DMS153 treated with DMSO at 0.1 percent for 48 hours (cell line): Measurements from ENCODE around the gene CIRBP.
"Not testable (repeated sequence)": the region's sequence is repeated elsewhere in the genome, so short reads cannot be mapped to it uniquely, and the experiment has no call there.

Source experiments
- DNase-seq: peaks from one replicate; lab custom pipeline; 2025; ENCODE audit not compliant: unreplicated experiment; lab: John Stamatoyannopoulos, UW

The CIRBP gene

DNA sequence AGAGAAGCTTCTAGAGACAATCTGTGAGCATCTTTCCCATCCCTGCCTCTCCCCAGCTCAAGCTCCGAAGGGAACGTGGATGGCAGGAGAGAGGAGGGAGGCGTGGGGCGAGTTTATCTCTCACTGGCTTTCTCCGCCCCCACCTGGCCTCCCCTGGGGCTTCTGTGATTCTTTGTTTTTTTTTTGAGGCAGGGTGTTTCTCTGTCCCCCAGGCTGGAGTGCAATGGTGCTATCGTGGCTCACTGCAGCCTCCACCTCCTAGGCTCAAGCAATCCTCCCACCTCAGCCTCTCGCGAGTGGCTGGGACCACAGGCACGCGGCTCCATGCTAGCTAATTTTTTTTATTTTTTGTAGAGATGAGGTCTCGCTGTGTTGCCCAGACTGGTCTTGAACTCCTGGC lies 39.6 kb downstream of the CIRBP start:
- DNase-seq = no peak

DNA sequence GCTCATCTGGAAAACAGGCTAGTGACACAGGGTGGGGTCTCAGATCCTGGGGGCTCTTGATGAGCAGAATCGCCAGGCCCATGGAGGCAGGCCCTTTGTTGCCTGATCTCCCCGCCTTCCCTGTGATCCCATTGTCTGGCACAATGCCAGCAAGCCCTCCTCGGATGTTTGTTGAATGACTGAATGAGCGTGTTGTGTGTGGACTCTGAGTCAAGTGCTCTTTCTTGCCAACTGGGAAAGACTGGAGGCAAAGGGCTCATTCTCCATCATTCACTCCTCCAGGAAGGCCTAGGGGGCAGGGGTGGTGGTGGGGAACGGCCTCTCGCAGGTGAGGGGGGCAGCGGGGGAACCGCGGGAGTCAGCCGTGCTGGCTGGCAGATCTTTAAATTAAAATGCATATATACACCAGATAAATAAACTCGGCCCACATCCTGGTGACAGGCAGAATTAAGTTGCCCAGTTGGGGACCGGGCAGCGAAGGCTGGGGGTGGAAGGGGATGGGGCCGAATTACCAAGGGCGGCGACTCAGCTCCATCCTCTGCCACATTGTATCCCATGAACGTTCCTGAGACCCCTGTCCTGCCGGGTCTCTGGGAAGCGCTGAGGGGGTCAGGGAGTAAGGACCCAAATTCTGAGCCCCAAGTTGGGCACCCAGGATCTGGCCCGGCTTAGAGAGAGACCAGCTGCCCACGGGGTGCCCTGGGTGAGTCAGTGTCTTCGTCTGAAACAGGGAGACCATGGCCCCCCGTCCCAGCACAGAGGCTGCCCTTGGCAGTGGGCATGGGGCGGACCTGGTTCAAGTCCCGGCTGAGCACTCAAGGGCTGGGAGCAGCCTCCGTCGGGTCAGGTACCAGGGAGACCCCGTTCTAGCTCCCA lies 41.1 kb downstream of the CIRBP start:
- no peak for DNase-seq

DNA sequence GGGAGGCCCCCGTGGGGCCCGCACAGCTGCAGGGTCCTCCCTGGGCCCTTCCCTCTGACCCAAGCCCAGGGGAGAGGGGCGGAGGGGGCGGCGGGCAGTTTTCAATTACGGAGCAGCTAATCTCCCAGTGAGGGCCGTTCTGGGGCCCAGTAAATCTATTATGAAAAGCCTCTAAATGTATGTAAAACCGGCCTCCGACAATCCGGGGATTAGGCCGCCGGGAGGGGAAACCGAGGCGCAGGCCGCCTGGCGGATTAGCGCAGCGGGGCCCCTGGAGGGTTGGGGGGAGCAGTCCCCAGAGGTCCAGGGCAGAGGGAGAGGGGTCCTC lies 41.7 kb downstream of the CIRBP start:
- DNase-seq = no peak

DNA sequence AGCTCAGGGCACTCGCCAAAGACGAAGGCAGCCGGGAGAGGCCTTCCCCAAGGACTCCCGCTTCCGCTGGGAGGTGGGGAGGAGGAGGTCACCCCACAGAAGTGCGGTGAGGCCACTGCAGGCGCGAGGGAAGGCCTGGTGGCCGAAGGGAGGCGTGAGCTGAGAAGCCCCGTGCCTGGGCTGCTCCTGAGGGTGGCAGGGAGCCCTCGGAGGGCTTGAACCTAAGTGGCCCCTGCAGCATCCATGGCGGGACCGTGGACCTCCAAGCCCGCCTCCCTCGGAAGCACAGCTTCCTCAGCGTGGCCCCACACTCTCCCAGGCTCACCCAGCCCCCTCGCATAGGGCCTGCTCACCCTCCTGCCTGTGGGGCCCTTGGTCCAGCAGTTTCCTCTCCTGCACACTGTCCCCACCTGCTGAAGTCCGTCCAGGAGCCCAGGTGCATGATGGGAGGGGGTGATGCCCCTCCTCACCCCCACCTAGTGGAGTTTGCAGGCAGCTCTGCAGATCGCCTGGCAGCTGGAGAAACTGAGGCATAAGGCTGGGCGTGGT lies 42.5 kb downstream of the CIRBP start:
- DNase-seq = no peak

DNA sequence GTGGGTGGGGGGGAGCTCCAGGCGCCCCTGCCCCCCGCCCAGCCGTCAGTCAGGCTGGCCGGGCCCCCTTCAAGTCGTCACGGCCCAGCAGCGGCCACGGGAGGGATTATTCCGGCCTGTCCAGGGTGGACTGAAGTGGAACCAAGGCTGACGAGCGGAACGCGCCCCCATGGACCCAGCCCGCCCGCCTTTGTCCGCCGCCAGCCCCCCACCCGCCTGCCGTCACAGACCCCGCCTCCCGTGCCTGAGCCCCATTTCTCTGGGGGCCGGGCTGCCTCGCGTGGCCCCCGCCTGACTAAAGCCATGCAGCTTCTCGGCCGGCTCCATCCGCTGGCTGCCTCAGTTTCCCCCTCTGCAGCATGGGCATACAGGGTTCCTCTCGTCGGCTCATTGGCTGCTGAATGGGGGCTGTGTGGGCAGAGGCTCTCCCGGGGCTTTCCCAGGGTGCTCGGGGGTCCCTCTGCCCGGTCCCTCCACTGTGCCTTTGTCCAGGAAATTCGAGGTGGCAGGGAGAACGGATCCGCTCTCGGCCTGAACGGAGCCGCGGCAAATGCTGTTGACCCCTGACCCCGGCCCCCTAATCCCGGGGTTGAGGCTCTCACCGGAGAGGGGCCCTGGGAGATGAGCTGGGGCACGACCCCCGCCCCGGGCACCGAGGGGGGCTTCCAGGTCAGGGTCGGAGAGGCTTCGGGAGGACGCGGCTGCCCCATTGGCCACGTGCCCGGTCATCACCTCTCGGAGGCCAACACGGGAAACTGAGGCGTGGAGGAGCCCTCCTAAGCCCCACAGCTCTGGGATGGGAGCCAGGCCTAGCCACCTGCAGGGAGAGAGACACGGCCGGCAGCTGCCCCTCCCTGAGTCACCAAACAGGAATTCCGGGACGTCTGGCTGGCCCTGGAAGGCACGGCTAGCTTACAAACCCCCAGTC lies 43.9 kb downstream of the CIRBP start:
- DNase-seq = no peak

DNA sequence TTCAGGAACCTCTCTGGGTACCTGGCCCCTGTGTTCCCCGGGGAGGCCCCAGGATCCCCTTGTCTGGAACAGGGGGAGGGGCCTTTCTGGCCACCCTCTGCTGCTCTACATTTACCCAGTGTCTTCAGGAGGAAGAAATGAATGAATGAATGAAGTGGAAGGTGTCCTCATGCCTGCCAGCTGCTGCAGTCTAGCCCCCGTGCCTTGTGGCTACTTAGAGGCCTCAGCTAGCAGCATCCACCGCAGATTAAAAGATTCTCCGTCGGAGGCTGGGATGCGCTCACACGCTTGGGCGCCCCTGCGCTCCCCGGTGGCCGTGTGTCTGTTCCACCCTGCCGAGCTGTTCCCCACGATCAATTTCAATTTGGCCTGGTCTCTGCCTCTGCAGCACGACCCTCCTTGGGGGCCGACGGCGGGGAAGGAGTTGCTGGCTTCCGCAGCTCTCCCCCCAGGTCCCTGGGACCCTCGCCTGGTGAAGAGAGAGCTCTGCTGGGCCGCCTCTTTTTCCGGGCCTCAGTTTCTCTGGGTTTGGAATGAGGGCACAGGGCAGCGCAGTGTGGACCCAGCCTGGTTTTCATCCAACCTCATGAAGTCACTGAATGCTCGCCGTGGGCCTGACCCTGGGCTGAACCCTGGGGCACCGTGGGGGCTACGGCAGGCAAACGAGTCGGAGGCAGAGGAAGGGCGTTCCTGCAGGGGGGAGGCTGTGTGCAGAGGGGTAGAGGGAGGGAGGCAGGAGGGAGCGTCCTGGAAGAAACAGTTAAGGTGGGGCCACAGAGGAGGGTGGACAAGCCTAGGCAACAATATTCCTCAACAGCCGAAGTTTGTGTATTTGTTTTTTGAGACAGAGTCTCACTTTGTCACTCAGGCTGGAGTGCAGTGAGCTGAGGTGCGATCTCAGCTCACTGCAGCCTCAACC lies 44.8 kb downstream of the CIRBP start:
- DNase-seq = no peak

DNA sequence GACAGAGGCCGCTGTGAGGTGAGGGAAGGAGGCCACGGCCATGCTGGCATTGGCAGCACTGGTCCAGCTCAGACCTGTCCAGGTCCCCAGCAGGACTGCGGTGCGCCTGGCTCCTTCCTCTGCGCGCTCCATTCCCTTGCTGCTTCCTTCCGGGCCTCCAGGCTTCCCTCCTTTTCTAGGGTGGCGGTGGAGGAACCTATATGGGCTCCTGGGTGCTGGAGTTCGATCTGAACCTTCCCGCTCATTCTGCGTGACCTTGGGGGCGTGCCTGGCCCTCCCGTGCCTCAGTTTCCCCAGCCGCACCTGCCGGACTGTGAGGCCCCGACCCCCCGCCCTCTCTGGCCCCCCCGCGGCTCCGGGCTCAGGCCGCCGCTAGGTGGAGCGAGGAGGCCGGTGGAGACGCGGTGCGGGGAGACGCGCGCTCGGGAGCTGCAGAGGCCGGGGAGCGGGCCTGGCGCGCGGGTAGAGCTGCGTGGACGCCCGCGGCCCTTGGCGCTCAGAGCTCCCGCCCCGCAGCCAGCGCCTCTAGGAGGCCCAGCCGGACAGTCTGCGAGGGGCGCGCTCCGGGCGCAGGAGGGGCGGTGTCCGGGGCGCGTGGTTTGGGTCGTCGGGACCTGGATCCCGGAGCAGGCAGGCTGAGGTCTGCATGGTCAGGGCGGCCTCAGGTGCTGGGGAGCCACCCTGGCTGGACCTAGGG lies 46.5 kb downstream of the CIRBP start:
- no peak for DNase-seq

DNA sequence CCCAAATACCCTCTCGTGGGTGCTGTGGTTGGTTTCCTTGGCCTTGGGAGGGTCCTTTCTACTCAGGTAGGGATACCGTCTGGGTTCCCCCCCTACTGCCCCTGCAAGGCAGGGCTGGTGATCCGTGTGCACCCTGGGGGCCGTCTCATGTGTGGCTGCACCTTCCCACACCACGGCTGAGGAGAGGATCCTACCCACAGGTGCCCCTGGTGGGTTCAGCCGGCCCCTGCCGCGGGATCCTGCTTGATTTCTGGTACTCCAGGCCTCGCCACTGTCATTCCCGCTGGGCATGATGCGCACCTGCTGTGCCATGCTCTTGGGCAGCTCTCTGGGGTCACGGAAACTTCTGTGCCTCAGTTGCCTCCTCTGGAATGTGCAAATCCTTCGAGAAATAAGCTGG lies 47.3 kb downstream of the CIRBP start:
- DNase-seq = no peak

DNA sequence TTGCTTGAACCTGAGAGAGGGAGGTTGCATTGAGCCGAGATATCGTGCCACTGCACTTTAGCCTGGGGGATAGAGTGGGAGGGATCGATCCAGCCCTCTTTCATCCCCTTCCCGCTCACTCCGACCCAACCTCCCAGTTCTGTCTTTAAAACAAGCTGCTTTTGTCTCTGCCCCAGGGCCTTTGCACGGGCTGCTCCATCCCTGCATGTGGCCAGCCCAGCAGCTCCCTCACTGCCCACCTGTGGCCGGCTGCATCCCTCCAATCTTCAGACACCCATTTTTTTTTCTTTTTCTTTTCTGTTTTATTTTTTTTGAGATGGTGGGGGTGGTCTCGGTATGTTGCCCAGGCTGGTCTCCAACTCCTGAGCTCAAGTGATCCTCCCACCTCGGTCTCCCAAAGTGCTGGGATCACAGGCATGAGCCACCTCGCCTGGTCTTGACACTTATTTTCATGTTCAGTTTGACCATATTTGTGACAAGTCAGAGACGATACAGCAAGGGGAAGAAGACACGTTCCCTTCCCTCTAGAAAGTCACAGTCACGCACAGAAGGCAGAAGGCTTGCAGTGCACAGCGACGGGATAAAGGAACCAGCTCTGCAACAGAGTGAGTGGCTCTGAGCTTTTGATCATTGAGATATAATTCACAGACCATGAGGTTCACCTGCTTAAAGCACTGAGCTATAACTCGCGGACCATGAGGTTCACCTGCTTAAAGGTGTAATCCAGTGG lies 48.3 kb downstream of the CIRBP start:
- DNase-seq = no peak

DNA sequence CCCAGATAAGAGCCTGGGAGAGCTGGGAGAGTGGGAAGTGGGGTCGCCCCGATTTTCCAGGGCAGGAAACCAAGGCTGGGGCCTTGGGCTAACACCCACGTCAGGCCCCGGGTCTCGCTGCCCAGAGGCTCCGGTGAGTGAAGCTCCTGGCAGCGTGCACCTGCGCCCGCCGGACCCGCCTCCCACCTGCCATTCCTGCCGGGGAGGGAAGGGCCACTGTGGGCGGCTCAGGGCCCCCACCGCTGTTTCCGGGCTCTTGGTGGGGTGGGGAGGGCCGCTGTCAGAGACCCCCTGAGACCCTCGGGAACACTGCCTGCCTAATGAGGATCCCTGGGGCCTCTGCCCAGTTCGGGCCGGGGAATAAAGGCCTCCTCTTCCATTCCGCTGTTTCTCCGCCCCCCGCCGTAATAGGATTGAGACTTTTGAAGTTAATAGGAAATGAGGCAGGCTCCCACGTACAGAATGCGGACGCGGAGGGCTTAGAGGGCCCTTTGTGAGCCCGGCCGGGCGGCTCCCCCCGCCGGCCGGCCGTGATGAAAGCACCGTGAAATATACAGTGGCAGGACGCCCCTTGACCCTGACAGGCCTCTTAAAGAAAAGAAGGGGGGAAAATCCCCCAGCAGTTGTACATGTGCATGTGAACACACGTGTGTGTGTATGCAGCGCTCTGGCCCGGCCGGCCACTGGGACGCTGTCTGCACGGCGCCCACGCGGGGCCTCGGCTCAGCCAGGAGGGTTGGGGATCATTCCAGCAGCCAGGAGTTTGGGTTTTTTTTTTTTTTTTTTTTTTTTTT lies 49.7 kb downstream of the CIRBP start:
- DNase-seq = no peak

DNA sequence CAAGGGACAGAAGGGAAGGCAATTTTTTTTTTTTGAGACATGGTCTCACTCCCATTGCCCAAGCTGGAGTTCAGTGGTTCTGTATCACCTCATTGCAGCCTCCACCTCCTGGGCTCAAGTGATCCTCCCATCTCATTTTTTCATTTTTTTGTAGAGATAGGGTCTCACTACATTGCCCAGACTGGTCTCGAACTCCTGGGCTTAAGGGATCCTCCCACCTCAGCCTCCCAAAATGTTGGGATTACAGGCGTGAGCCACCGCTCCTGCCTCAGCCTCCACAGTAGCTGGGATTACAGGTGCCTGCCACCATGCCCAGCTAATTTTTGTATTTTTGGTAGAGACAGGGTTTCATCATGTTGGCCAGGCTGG lies 51.1 kb downstream of the CIRBP start:
- DNase-seq = not testable (repeated sequence)

DNA sequence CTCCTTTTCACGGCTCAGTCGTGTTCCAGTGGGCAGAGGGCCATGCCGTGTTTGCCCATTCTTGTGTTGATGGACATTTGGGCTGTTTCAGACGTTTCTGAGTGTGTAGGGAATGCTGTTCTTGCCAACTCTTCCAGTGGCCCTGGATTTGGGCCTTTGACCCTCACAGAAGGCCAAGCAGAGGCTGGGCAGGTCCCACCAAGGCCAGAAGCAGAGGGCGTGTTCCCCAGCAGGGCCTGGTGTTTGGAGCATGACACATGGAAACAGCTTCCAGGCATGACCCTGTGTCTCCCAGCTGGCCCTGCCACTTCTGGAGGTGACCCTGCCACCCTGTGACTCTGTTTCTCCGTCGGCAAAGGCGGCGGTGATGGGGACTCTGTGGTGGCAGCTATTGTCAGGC lies 52.4 kb downstream of the CIRBP start:
- DNase-seq = no peak

DNA sequence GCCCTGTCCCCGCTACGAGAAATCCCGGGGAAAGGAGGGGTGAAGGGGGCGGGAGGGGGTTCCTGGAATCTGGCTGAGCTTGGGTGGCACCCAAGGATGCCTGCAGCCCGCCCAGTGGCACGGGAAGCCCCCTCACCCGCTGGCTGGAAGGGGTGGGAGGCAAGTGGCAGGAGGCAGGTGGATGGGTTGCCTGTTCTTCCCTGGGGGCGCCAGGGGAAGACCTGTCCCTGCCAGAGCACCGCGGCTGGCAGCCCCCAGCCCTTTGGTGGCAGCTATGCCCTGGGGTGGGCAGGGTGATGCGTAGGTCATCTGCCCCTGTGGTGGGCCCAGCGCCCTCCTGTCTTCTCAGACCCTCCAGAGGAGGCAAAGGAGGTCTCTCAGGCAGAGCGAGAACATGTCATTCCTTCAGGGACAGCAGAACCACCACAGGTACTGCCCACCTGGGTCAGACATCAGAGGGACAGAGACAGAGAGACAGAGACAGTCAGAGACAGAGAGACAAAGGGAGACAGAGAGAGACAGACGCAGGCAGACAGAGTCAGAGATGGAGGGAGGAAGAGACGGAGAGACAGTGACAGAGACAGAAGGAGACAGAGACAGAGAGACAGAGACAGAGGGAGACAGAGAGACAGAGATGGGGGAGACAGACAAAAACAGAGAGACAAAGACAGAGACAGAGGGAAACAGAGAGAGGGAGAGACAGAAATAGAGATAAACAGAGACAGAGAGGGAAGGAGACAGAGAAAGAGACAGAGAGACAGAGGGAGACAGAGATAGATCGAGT lies 53.3 kb downstream of the CIRBP start:
- no peak for DNase-seq

DNA sequence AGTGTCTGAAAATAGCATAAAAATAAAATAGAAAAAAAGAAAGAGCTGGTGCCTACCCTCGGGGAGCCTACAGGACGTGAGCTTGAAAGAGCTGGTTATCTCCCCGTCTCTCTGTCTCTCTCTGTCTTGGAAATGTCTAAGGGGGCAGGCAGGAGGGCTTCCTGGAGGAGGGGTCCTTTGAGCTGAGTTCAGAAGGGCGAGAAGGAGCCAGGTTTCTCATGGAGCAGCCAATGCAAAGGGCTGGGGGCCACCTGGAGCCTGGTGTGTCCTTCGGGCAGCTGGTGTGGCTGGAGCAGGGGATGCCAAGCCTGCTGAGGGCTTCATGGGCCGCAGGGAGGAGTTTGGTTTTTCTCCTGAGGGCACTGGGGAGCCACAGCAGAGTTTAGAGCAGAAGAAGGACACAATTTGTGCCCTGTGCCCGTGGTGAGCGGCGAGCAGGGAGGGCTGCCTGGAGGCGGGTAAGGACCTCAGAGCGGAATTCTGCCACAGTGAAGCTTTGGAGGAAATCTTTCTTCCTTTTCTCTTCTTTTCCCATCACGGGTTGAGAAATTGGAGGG lies 55.2 kb downstream of the CIRBP start:
- no peak for DNase-seq
